Renal pelvis (tissue), 4 donors: ENCODE data around the gene NINJ1. TPM values are rescaled to one million over a fixed set of nuclear protein-coding genes. Genes with fewer than 3 reads are reported as not detected.
"Not testable (repeated sequence)": the region's sequence is repeated elsewhere in the genome, so short reads cannot be mapped to it uniquely, and the experiment has no call there.

Experiments used
- DNase-seq: peaks from one replicate; pipeline ENCODE4 v3.0.0-alpha.2; 2013
- polyA plus RNA-seq, 3 donors: library from polyadenylated mRNA; unstranded; fragments of 120-200 nt; gene quantifications; one replicate each; pipeline ENCODE4 v1.2.1, GENCODE V29; 2013; ENCODE audit not compliant: insufficient read length in 3 of 3

The NINJ1 gene
- polyA plus RNA-seq, 3 donors, result 51.6 to 53.2 (median 52.5) TPM

DNA sequence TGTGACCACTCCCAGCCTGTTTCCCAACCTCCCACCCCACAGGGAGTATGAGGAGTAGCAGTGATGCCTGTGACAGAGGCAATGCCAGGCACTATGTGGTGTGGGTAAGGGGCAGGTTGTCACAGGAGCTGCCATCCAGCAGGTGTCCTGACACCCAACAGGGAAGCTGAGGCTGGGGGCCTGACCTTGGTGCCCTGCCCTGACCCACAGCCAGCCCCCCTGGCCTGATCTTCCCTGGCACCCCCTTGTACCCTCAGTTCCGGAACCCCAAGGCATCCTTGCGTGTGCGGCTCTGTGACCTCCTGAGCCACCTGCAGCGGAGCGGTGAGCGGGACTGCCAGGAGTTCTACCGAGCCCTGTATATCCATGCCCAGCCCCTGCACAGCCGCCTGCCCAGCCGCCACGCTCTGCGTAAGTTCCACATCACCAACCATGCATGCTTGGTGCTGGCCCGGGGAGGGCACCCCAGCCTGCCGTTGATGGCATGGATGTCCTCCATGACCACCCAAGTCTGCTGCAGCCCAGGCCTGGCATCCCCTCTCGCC lies 23.7 kb downstream of the NINJ1 start:
- no peak for DNase-seq

DNA sequence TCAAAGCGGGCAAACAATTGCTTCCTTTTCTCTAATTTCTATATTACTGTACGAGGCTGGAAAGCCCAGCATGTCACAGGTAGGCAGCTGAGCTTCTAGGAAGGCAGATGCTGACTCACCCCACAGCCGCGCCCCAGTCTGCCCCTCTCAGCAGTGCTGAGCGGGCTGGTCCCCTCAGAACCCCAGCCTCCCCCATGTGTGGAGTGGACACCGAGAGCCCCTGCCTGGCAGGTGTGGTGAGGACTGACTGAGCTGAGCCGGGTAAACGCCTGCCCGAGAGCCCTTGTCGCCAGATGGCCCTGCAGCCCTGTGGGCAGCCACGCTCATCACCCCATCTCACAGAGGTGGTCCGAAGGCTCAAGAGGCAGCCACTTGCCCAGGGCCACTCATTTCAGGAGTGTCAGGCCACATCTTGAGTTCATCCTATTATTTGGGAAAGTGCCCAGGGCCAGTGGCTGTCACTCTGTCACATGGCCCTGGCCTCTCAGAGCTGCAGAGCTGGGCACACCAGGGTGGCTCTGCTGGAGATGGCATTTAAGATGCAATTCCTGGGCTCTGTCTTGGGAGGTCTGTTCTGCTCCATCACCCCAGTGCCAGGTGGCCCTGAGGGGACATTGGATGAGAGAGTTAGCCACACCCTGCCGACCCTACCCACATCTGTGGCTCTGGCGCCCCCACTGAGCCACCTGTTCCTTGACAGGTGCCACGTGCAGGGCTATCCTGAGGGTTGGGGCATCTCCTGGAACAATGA lies 25.6 kb downstream of the NINJ1 start:
- no peak for DNase-seq

GRCh38 chr9:93107825-93108161 lies 26.3 kb downstream of the NINJ1 start:
- DNase-seq, result no peak

- no peak for DNase-seq
Measured at GRCh38 chr9:93107151-93107824, 26.8 kb downstream of the NINJ1 start.

DNA sequence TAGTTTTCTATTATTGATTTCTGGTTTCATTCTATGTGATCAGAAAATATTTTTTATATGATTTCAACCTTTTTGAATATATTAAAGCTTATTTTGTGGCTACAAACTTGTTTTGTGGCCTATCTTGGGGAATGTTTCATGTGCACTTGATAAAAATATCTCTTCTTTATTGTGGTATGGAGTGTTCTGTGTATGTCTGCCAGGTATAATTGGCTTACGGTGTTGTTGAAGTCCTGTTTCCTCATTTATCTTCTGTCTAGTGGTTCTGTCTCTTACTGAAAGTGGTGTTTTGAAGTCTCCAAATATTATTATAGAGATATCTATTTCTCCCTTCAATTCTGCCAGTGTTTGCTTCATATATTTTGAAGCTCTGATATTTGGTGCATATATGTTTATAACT lies 28.4 kb downstream of the NINJ1 start:
- DNase-seq, result no peak

DNA sequence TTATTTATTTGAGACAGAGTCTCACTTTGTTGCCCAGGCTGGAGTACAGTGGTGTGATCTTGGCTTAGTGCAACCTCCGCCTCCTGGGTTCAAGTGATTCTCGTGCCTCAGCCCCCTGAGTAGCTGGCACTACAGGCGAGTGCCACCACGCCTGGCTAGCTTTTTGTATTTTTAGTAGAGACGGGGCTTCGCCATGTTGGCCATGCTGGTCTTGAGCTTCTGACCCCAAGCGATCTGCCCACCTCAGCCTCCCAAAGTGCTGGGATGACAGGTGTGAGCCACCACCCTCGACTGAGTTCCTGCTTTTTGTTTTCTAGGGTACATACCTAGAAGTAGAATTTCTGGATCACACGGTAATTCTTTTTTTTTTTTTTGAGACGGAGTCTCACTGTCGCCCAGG lies 33.0 kb downstream of the NINJ1 start:
- DNase-seq, result not testable (repeated sequence)

DNA sequence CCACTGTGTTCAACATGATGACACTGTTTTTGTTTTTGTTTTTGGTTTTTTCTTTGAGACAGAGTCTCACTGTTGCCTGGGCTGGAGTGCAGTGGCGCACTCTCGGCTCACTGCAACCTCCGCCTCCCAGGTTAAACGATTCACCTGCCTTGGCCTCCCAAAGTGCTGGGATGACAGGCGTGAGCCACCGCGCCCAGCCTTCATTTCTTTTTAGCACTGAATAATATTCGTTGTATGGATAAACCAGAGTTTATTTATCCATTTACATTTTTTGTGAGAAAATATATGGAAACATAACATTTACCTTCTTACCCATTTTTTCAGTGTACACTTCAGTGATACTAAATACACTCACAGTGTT lies 33.8 kb downstream of the NINJ1 start:
- DNase-seq, result no peak

DNA sequence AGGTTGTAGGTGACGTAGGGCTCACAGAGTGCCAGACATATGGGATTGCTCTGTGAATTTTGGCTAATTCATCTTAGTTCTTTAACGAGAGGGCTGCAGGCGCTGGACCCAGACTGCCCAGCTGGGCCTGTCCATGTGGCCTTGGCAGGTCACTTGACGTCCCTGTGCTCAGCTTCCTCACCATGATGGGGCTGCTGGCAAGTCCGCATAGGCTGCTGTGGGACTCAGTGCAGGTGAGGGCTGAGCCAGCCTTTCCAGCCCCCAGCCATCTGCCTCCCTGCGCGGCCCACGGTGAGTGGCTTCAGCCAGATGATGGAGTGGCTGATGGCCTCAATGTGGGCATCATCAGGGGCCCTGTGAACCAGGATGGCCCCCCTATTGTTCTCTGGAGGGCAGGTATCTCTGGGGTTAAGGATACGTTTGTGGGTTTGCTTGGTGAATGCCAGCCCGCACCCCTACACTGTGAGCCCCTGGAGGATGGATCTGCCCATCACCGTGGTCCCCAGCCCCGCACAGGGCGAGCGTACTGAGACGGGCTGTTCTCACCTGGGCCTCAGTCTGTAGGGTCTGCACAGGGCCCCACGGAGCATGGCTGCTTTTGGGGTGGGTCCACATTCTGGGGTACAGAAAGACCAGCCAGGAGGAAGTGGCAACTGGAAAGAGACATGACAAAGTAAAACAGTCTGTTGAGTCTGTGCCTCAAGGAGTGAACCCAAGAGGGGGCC lies 34.3 kb downstream of the NINJ1 start:
- no peak for DNase-seq

- DNase-seq, result no peak
Measured at GRCh38 chr9:93098236-93098946, 35.7 kb downstream of the NINJ1 start.

DNA sequence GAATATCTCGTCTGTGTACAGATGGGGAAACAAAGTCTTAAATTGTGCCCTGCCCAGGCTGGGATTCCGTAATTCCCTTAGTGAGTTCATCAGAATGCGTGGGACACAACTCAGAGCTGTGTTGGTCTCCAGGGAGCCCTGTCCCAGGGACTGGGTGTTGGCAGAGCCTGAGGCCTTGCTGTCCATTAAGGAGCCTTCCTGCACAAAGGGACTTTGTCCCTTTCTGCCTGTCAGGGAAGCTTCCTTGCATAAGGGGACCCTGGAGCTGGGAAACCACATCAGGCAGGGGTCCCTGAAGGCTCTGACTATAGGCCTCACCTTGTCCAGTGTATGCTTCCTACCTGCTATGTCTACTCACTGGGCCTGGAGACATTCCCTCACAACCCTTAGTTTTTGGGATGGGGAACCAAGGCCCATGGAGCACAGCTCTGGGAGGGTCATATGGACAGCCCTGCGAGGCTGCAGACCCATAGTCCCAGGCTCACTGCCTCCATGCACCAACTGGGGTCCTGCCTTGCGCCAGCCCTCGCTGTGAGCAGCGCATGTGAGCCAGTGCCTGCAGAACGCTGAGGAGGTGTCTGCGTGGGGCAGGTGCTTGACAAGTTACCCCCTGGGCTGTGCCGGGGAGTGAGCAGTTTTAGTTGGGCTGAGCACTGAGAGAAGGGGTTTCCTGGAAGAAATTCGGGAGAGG lies 36.4 kb downstream of the NINJ1 start:
- no peak for DNase-seq

DNA sequence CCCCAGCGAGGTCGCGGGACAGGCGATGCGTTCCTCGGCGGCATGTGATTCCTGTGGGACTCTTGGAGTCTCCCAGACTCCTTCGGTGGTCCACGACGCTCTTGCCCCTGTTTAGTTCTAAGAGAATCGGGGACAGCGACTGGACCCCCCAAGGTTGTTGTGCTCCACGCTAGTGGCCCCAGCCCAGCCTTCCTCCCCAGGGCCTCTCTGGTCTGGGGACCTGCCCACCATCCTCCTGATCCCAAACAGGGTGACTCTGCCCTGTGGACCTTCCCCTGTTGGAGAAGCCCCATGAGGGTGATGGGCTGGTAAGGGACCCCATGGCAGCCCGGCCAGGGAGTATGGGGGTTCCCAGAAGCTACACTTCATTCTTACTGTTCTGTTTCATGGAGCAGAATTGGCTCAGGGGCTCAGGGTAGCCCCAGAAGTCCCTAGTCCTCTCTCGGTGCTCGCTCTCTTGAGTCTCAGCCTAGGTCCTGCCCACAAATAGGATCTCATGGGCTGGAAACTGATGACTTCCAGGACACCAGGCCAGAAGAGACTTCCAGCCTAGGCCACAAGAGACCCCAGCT lies 37.2 kb downstream of the NINJ1 start:
- DNase-seq, result no peak

GRCh38 chr9:93096131-93096802 lies 37.8 kb downstream of the NINJ1 start, which contains the start of gene CARD19:
TSS of gene CARD19 (plus strand) at chr9:93096217. CDS start at chr9:93096346, 129 bp downstream.
- DNase-seq, result peak; percentile 33

DNA sequence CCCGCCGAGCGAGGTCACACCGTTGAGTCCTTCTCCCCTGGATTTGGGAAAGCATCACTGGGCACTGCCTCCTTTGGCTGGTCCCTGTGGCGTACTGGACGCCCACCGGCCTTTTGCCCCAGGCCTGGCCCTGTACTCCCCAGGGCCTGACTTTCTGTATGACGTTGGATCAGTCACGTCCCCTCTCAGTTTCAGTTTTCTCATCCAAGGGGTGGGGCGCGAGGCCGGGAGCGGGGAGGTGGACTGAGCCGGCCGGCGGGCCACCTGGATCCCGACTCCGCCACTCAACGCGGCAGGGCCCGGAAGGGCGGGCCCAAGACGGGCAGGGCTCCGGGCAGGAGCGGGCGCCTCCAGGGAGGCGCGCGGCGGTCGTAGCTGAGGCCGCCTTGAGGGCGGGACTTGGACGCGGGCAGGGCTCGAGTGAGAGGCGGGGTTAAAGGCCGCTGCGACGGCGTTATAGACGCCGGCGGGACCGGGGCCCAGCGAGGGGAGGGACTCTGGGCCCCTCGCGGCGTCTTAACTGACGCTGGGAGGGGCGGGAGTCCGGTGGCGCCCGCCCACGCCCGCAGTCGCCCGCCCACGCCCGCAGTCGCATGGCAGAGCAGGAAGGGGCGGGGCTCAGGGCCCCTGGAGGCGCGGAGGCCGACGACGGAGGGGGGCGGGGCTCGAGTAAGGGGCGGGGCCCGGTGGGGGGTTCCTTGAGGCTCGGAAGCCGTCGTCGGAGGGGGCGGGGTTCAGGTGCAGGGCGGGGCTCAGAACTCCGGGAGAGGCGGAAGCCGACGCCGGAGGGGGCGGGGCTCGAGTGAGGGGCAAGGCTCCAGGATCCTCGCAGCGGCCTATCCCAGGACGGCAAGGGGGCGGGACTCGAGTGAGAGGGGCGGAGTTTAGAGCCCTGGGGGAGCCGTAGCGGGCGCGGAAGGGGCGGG lies 38.6 kb downstream of the NINJ1 start:
- DNase-seq, result peak; percentile 99

DNA sequence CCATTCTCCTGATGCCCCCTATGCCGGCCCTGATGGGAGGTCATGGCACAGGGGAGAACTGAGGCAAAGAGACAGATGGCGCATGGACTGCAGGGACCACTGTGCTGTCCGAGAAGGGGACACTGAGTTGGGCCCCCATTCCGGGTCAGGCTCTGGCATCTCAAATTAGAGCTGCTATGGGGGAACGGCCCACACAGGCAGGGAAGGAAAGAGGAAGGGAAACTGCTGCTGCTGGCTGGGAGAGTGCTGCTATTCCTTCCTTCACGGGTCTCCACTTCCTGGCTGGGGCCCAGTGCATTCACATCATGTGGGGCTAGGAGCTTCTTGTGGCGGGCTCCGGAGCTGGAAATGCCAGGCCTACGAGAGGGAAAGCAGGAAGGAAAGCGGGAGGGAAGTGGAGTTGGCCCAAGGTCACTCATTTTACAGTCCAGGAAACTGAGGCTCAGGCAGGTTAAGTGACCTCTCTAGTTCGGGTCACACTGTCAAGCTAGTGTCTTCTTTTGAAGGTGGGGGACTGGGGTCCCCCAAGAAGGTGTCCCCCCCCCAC lies 39.3 kb downstream of the NINJ1 start:
- DNase-seq, result peak; percentile 44

- no peak for DNase-seq
Measured at GRCh38 chr9:93093877-93094657, 40.0 kb downstream of the NINJ1 start.

DNA sequence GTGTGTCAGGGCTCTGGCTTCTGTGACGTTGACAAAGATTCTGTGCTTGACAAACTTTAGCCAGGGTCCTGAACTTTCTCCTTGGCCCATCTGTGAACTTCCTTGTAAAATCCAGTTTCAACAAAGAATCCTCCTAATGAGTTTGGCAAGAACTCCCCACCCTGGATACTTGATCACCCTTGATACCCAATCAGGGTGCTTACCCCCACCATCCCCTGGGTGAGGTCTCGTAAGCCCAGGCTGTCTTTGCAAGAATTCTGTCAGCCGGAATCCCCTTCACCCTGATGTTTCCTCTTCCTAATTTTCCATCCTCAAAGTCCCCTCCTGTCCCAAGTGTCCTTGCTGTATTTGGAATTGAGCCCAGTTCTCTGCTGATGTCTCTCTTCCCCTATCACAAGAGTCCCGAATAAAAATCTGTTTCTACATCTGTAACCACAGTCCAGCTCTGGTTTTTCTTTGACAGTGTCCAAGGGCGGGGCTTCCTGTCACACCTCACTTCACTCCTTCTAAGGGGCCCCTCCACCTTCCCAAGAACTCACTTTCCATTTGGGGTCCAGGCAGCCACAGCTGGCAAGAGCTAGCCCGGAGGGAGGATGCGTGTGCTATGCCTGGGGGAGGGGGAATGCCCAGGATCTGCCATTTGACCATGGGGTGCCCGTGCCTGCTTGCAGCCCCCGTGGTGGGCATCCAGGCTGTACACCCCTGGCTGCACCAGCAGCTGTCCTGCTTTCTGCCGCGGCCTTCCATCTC lies 40.7 kb downstream of the NINJ1 start:
- peak; percentile 54 for DNase-seq

GRCh38 chr9:93092251-93092991 lies 41.6 kb downstream of the NINJ1 start:
- DNase-seq, result no peak
